Glomerular visceral epithelial cell (primary cell): ENCODE data around the gene NOSIP.

ENCODE experiments used
- DNase-seq: peaks from one replicate; pipeline ENCODE4 v3.0.0-alpha.2; 2016; ENCODE audit errors: extremely low spot score

The NOSIP gene

GRCh38 chr19:49507803-49508494 is 72.4 kb downstream of the NOSIP start:
- DNase-seq = no peak

GRCh38 chr19:49506575-49507105 is 73.7 kb downstream of the NOSIP start:
- DNase-seq = peak; percentile 67
